ENCODE measurements around the gene EGF.

The EGF gene

DNA sequence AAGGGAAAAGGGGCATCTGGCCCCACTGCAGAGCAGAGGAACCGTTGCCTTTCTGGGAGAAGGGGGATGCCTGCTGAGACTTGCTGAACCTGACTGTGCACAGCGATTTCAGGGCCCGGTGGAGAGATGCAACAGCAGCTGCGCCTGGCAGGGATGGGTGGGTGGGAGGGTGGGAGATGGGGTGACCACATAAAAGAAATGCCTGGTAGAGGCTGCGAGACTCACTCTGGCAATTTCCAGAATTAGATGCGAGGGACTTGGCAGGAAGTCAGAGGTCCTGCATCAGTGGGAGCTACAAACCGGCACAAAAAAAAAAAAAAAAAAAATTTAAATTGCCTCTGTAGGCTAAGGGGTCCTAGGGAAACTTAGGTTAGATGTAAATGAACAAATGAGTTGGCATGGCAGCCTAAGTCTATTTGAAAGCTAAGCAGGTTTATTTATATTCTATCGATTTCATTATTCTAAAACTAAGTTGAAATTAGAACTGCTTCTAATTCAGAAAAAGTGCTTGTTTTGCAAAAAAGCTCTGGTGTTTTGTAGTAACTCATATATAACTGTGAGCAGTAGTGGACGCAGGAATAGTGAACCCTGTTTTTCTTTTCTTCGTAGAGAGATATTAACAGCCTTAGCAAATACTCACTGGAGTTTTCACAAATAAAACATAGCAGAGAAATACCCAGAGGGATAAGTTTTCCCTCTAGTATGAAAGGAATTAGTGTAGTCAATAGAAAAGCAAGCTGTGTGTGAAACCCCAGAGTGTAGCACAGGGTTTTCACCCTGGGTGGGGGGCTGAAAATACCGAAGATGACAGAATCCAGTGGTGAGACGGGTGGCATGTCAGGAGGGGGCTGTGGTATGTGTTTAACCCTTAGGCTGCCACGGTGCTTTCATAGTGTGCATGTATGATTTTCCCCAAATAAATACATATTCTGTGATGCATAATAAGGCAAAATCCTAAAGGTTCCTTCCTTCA is 130.1 kb downstream of the EGF start:
- TF ChIP-seq, protein P1, sequence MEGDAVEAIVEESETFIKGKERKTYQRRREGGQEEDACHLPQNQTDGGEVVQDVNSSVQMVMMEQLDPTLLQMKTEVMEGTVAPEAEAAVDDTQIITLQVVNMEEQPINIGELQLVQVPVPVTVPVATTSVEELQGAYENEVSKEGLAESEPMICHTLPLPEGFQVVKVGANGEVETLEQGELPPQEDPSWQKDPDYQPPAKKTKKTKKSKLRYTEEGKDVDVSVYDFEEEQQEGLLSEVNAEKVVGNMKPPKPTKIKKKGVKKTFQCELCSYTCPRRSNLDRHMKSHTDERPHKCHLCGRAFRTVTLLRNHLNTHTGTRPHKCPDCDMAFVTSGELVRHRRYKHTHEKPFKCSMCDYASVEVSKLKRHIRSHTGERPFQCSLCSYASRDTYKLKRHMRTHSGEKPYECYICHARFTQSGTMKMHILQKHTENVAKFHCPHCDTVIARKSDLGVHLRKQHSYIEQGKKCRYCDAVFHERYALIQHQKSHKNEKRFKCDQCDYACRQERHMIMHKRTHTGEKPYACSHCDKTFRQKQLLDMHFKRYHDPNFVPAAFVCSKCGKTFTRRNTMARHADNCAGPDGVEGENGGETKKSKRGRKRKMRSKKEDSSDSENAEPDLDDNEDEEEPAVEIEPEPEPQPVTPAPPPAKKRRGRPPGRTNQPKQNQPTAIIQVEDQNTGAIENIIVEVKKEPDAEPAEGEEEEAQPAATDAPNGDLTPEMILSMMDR (IDR thresholded peaks at IDR 0.05): no peak
- H3K27ac ChIP-seq: no peak overlapping the region

DNA sequence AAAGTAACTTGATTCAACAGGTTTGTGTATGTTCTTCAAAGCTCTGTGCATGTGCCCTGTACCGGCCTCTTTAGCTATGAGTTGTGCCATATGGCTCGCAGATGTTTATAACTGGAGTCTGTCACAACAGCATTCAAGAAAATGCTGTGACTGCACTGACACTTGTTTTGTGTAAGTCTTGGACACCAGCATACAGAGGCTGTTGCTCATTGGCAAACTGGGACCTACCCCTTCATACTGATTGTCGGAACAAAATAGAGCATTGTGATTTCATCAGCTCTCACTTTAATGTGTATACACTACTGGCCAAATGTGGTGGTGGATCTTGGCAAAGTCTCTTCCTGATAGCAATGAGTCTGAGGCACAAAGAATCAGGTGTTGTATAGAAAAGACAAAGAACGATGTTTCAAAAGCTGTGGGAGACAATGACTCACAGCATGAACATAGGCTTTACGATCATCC is 133.9 kb downstream of the EGF start:
- TF ChIP-seq, protein P1 (IDR thresholded peaks at IDR 0.05): no peak
- no peaks in the 10 kb centered on the region for H3K4me1 ChIP-seq (ENCODE audit: control insufficient read depth in 1 of 2, insufficient read depth in 1 of 2, low read depth in 1 of 2, low read length in 1 of 2)
- H3K4me3 ChIP-seq (ENCODE audit: low read depth in 1 of 2, low read length in 1 of 2): no peak overlapping the region
- no peaks in the 10 kb centered on the region for H3K27me3 ChIP-seq
- H3K9me3 ChIP-seq: no peaks in the 10 kb centered on the region
- H3K36me3 ChIP-seq: no peaks in the 10 kb centered on the region
- H3K27ac ChIP-seq: no peak overlapping the region

More for the DNA sequence above, 130.1 kb downstream of the EGF start:
- Histone ChIP-seq H3K36me3 (no peaks in the 10 kb centered on the region), H3K9me3 (no peaks in the 10 kb centered on the region), H3K4me1 (ENCODE audit: control insufficient read depth in 1 of 2, insufficient read depth in 1 of 2, low read depth in 1 of 2, low read length in 1 of 2) (no peaks in the 10 kb centered on the region), H3K4me3 (ENCODE audit: low read depth in 1 of 2, low read length in 1 of 2) (no peak overlapping the region), H3K27me3 (peaks cover 8% of the 10 kb centered on the region)

DNA sequence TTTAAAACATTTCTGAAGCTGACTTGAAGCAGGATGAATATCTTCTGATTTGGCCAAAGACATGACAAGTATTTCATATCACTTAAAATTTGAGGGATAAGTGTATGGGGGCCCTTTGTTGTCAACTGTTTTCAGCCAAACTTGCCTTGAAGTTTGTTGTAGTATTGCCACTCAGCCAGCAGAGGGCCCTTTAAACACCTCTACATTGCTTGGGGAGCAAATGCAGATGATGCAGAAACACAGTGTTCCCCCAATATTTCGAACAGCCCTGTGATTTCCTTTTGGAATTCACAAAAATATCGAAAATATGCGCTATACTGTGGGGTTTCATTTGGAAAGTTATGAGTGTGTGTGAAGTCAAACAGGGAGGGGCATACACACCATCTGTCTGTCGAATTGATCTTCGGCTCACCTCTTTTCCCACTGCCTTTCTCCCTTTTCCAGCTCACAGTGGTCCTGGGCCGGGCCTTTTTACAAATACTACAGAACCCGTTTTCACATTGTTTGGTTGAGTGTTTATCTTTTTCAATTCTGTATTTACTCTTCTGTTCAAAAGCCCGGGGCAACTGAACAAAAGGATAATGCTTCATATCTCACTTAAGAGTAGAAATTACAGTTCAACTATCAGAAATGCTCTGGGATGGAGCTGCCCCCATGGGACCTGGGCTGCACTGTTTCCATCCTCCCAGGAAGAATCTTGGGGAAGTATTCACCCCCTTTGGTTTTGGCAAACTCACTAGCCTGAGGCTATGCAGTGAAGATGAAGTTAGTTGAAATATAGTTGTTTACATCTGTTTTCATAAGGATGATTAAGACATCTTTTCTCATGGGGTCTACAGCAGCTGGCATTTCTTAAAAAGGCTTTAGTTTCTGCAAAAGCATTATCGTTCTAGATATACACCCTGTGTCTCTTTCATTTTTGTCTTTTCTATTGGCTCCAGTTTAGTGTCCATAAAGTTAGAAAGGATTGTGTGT is 137.6 kb downstream of the EGF start:
- H3K9me3 ChIP-seq: no peaks in the 10 kb centered on the region
- no peak overlapping the region for H3K4me3 ChIP-seq (ENCODE audit: low read depth in 1 of 2, low read length in 1 of 2)
- no peaks in the 10 kb centered on the region for H3K36me3 ChIP-seq
- H3K27me3 ChIP-seq: no peaks in the 10 kb centered on the region
- no peak overlapping the region for H3K27ac ChIP-seq
- no peaks in the 10 kb centered on the region for H3K4me1 ChIP-seq (ENCODE audit: control insufficient read depth in 1 of 2, insufficient read depth in 1 of 2, low read depth in 1 of 2, low read length in 1 of 2)
- TF ChIP-seq, protein P1 (IDR thresholded peaks at IDR 0.05): peak; percentile 24

DNA sequence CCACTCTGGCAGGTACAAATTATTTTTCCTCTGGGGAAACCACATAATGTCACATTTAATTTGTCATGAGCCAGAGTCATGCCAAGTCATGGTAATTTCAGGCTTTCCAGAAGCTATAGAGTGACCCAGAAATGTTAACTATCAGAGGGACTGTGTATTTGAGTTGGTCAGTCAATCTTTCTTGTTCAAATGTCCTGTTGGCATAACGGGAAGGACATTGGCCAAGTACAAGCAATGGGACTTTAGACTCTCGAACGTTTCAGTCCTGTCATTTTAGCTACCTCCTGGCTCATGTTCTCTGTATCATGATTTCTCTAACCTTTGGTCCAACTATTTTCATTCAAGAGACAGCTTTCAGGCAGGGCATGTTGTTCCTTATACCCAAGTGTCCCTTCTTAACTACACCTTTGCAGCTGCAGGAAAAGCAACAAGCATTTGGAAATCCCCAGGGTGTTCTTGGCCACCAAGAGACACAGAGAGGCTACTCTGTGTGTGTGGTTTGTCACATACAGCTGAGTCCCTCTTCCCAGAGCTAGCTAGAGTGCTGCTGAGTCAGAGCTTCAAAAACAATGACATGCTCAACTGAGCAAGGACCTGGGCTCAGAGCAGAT is 142.6 kb downstream of the EGF start:
- Histone ChIP-seq H3K4me1 (ENCODE audit: control insufficient read depth in 1 of 2, insufficient read depth in 1 of 2, low read depth in 1 of 2, low read length in 1 of 2) (no peaks in the 10 kb centered on the region), H3K9me3 (no peaks in the 10 kb centered on the region), H3K27me3 (no peaks in the 10 kb centered on the region), H3K4me3 (ENCODE audit: low read depth in 1 of 2, low read length in 1 of 2) (no peak overlapping the region), H3K27ac (no peak overlapping the region), H3K36me3 (no peaks in the 10 kb centered on the region)
- TF ChIP-seq, protein P1 (IDR thresholded peaks at IDR 0.05): no peak

DNA sequence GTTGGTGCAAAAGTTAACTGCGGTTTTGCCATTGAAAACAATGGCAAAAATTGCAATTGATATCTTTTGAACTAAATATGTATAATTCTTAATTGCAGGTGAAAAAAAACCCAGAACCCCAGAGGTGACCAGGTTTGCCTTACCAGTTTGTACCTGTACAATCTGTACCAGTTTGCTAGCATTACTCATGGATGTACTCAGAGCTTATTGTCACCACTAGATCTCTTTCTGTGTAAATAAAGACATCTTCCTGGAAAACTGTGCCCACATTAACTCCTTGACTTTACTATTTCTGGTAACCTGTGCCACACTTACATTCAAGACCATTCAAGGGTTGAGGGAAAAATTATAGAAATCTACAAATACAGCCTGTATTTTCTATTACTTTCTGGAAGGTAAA is 146.0 kb downstream of the EGF start:
- Histone ChIP-seq H3K4me1 (ENCODE audit: control insufficient read depth in 1 of 2, insufficient read depth in 1 of 2, low read depth in 1 of 2, low read length in 1 of 2) (no peaks in the 10 kb centered on the region), H3K9me3 (no peaks in the 10 kb centered on the region), H3K36me3 (no peaks in the 10 kb centered on the region), H3K4me3 (ENCODE audit: low read depth in 1 of 2, low read length in 1 of 2) (no peak overlapping the region), H3K27ac (no peak overlapping the region), H3K27me3 (no peaks in the 10 kb centered on the region)
- TF ChIP-seq, protein P1 (IDR thresholded peaks at IDR 0.05): no peak

Data from neutrophil (primary cell).